ENCODE results near the gene HSD11B2.

Gene HSD11B2

DNA sequence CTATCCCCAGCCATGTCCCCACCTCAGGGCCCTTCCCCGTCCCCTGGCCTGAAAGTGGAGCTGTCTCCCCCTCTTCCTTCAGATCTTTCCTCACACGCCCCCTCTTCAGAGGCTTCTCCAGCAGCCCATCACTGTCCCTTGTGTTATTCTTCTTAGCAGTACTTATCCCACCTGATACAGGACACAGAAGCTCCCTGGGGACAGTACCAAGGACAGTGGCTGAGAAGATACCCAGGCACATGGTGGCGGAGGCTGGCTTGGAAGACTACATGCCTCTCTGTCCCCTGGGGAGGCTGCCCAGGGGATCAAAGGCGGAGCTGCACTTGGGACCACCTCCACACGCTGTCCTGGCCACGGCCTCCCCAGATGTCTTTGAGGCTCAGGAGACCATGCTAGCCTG, 23.9 kb downstream of the HSD11B2 start:
- Histone ChIP-seq H3K27ac (no peak overlapping the region), H3K79me2 (peaks cover 67% of the 10 kb centered on the region), H3K9ac (no peak overlapping the region), H3K4me3 (ENCODE audit: low read depth, low read length) (no peak overlapping the region), H2AFZ (no peak overlapping the region), H3K27me3 (ENCODE audit: control insufficient read depth, insufficient read depth, low read length) (no peaks in the 10 kb centered on the region), H3K36me3 (ENCODE audit: control insufficient read depth, insufficient read depth, low read length) (no peaks in the 10 kb centered on the region), H3K4me2 (ENCODE audit: low read length) (no peak overlapping the region), H3K4me1 (peaks cover 33% of the 10 kb centered on the region), H3K9me3 (ENCODE audit: control insufficient read depth, low read length) (no peaks in the 10 kb centered on the region)
- no peak for TF ChIP-seq CTCF (IDR thresholded peaks at IDR 0.05)

DNA sequence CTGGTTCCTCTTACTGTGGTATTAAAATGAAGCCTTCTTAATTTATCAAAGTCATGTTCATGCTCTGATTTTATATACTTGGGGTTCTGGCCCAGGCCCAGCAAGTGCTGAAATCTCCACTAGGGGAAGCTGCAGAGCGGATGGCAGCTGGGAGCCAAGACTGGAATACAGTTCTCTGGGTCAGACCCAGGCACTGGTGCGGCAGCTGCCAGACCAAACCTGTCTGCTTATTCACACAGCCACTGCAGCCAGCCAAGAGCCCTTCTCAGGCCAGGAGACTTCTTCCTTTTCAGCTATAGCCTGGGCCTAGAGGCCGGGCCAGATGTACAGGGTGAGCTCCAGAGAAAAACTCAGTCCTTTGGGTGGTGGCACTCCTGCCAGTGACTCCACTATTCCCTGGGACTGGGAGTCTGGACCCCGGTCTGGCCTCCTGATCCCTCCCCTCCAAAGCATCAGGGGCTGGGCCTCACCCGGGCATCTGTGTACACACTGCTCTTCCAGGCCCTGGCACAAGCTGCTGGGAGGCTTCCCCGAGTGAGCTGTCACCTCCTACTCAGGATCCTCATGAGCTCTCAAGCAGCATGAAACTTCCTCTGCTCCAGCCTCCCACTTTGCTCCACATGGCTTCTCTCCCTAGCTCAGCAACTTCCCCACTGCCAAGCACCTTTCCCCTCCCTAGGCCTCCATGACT, 25.6 kb downstream of the HSD11B2 start:
- Histone ChIP-seq H3K4me1 (peaks cover 42% of the 10 kb centered on the region), H3K36me3 (ENCODE audit: control insufficient read depth, insufficient read depth, low read length) (no peaks in the 10 kb centered on the region), H3K27me3 (ENCODE audit: control insufficient read depth, insufficient read depth, low read length) (no peaks in the 10 kb centered on the region), H3K4me3 (ENCODE audit: low read depth, low read length) (no peak overlapping the region), H3K9ac (no peak overlapping the region), H3K9me3 (ENCODE audit: control insufficient read depth, low read length) (no peaks in the 10 kb centered on the region), H2AFZ (no peak overlapping the region), H3K4me2 (ENCODE audit: low read length) (no peak overlapping the region), H3K79me2 (peaks cover 70% of the 10 kb centered on the region), H3K27ac (peak overlapping the region; percentile 13)
- peak; percentile 7 for TF ChIP-seq CTCF (IDR thresholded peaks at IDR 0.05)

DNA sequence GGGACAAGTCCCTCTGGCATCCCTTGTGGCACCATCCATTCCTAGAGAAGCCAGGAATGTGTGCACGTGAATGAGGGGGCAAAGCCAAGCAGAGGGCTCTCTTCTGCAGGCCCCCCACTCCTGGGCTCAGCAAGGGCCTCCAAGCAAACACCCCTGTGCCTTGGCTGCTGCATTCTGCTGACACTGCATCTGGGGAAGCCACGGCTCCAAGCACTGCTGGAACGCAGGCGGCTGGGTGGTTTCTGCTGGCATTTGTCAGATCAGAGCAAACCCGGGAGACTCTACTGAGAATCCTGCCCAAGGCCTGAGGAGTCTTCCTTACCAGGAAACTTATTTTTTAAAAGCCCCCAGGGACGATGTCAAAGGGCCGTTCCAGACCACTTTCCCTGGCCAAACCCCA, 26.7 kb downstream of the HSD11B2 start:
- H3K36me3 ChIP-seq (ENCODE audit: control insufficient read depth, insufficient read depth, low read length), result no peaks in the 10 kb centered on the region
- peak overlapping the region; percentile 55 for H3K27ac ChIP-seq
- peaks cover 42% of the 10 kb centered on the region for H3K4me1 ChIP-seq
- H3K27me3 ChIP-seq (ENCODE audit: control insufficient read depth, insufficient read depth, low read length), result no peaks in the 10 kb centered on the region
- no peak overlapping the region for H3K9ac ChIP-seq
- H3K4me3 ChIP-seq (ENCODE audit: low read depth, low read length), result no peak overlapping the region
- H3K4me2 ChIP-seq (ENCODE audit: low read length), result peak overlapping the region; percentile 20
- no peak overlapping the region for H2AFZ ChIP-seq
- H3K9me3 ChIP-seq (ENCODE audit: control insufficient read depth, low read length), result no peaks in the 10 kb centered on the region
- H3K79me2 ChIP-seq, result peaks cover 73% of the 10 kb centered on the region
- no peak for TF ChIP-seq CTCF (IDR thresholded peaks at IDR 0.05)

- H3K4me3 ChIP-seq (ENCODE audit: low read depth, low read length), result no peak overlapping the region
Observed at GRCh38 chr16:67458121-67458641, 27.3 kb downstream of the HSD11B2 start.

More at GRCh38 chr16:67458121-67458641, 27.3 kb downstream of the HSD11B2 start:
- no peak overlapping the region for H3K9ac ChIP-seq
- H3K4me2 ChIP-seq (ENCODE audit: low read length), result peak overlapping the region; percentile 20
- H3K4me1 ChIP-seq, result peaks cover 44% of the 10 kb centered on the region
- H3K79me2 ChIP-seq, result peaks cover 72% of the 10 kb centered on the region
- peak overlapping the region; percentile 55 for H3K27ac ChIP-seq
- no peaks in the 10 kb centered on the region for H3K9me3 ChIP-seq (ENCODE audit: control insufficient read depth, low read length)
- no peaks in the 10 kb centered on the region for H3K36me3 ChIP-seq (ENCODE audit: control insufficient read depth, insufficient read depth, low read length)
- H2AFZ ChIP-seq, result no peak overlapping the region
- H3K27me3 ChIP-seq (ENCODE audit: control insufficient read depth, insufficient read depth, low read length), result no peaks in the 10 kb centered on the region
- TF ChIP-seq CTCF (IDR thresholded peaks at IDR 0.05), result no peak
